ENCODE measurements around the gene SMC3. TPM values are rescaled to one million over a fixed set of nuclear protein-coding genes. Genes with fewer than 3 reads are reported as not detected.

SMC3 gene
- total RNA-seq, 1 donor from 2014 or later: 29.8 TPM

GRCh38 chr10:110556969-110557601, 10.4 kb upstream of the SMC3 start:
- Histone ChIP-seq H3K27ac (no peak overlapping the region), H3K27me3 (no peaks in the 10 kb centered on the region), H3K4me3 (no peak overlapping the region), H3K4me1 (no peaks in the 10 kb centered on the region), H3K9me3 (no peaks in the 10 kb centered on the region), H3K36me3 (no peaks in the 10 kb centered on the region)
- intact Hi-C loops (cut with DNase I): no loop called here
- peak; percentile 90 for ATAC-seq
- peak; percentile 79 for TF ChIP-seq CTCF (IDR thresholded peaks at IDR 0.05)
- DNase-seq: no peak

- DNase-seq (no peak), ATAC-seq (peak; percentile 75)
- Histone ChIP-seq H3K4me3 (no peak overlapping the region), H3K9me3 (no peaks in the 10 kb centered on the region), H3K36me3 (no peaks in the 10 kb centered on the region), H3K4me1 (no peaks in the 10 kb centered on the region), H3K27me3 (no peaks in the 10 kb centered on the region), H3K27ac (no peak overlapping the region)
- intact Hi-C loops (cut with DNase I): no loop called here
- no peak for TF ChIP-seq CTCF (IDR thresholded peaks at IDR 0.05)
Observed at GRCh38 chr10:110558041-110558440, 9.5 kb upstream of the SMC3 start.

- intact Hi-C loops (cut with DNase I): no loop called here
- no peak for ATAC-seq
- Histone ChIP-seq H3K36me3 (no peaks in the 10 kb centered on the region), H3K4me3 (no peak overlapping the region), H3K9me3 (no peaks in the 10 kb centered on the region), H3K4me1 (no peaks in the 10 kb centered on the region), H3K27ac (no peak overlapping the region), H3K27me3 (peaks cover 6% of the 10 kb centered on the region)
- no peak for DNase-seq
- no peak for TF ChIP-seq CTCF (IDR thresholded peaks at IDR 0.05)
Observed at GRCh38 chr10:110560012-110560411, 7.5 kb upstream of the SMC3 start.

GRCh38 chr10:110561292-110561691, 6.2 kb upstream of the SMC3 start:
- peaks cover 6% of the 10 kb centered on the region for H3K27me3 ChIP-seq
- TF ChIP-seq CTCF (IDR thresholded peaks at IDR 0.05): no peak
- ATAC-seq: no peak

GRCh38 chr10:110562348-110562747, 5.1 kb upstream of the SMC3 start:
- DNase-seq (no peak), ATAC-seq (no peak)
- Histone ChIP-seq H3K9me3 (no peaks in the 10 kb centered on the region), H3K27me3 (peaks cover 6% of the 10 kb centered on the region), H3K4me3 (no peak overlapping the region), H3K36me3 (no peaks in the 10 kb centered on the region), H3K4me1 (peaks cover 5% of the 10 kb centered on the region), H3K27ac (no peak overlapping the region)
- TF ChIP-seq CTCF (IDR thresholded peaks at IDR 0.05): no peak
- intact Hi-C loops (cut with DNase I): no loop called here

More at GRCh38 chr10:110561292-110561691, 6.2 kb upstream of the SMC3 start:
- no peaks in the 10 kb centered on the region for H3K4me1 ChIP-seq
- DNase-seq: no peak
- no peaks in the 10 kb centered on the region for H3K9me3 ChIP-seq
- no peak overlapping the region for H3K4me3 ChIP-seq
- H3K36me3 ChIP-seq: no peaks in the 10 kb centered on the region
- H3K27ac ChIP-seq: no peak overlapping the region
- intact Hi-C loops (cut with DNase I): no loop called here

GRCh38 chr10:110563132-110563531, 4.4 kb upstream of the SMC3 start:
- H3K4me3 ChIP-seq: no peak overlapping the region
- no peaks in the 10 kb centered on the region for H3K9me3 ChIP-seq
- peaks cover 5% of the 10 kb centered on the region for H3K4me1 ChIP-seq
- ATAC-seq (no peak), DNase-seq (no peak)
- no peak overlapping the region for H3K27ac ChIP-seq
- H3K36me3 ChIP-seq: no peaks in the 10 kb centered on the region
- peaks cover 6% of the 10 kb centered on the region for H3K27me3 ChIP-seq
- TF ChIP-seq CTCF (IDR thresholded peaks at IDR 0.05): no peak
- intact Hi-C loops (cut with DNase I): no loop called here

Data from upper lobe of right lung (tissue), 1 donor.